ENCODE data around the gene SLC25A39. TPM values are rescaled to one million over a fixed set of nuclear protein-coding genes. Genes with fewer than 3 reads are reported as not detected.
A peak's percentile ranks its signal among the peaks of the same experiment; 100 is the strongest.

The SLC25A39 gene
- total RNA-seq, 8 experiments from 2014 or later = 28.7 to 148 (median 56.1) TPM

- no peak overlapping the region for H3K4me3 ChIP-seq
- WGBS, 10 experiments = 0 to 96% (median 78%) methylated on average over 2 to 6 of the region's 7 CpGs; no CpG with 5 or more reads in 2 of the 10 experiments
- ATAC-seq (replicated peaks in 6 of 8) = no peak
- H3K27ac ChIP-seq = no peak overlapping the region
- in situ Hi-C loops (cut with MboI; ENCODE audit: low pct_unique_long_range_greater_than_20kb in 2 of 9, low sequenced_read_pairs in 9 of 9, unreplicated experiment in 9 of 9) = loop anchor here in 1 of 9 experiments (10.0 kb wide), 1 partner anchor 89 kb away; no protein-coding TSS in a partner anchor
- peaks cover 25 to 39% of the 10 kb centered on the region in 2 donors for H3K4me1 ChIP-seq (replicated peaks in 1 of 2)
Measured at GRCh38 chr17:44314031-44314430, 10.6 kb downstream of the SLC25A39 start.

- no peak overlapping the region for H3K27ac ChIP-seq
- no peak for ATAC-seq (replicated peaks in 6 of 8)
- in situ Hi-C loops (cut with MboI; ENCODE audit: low pct_unique_long_range_greater_than_20kb in 2 of 9, low sequenced_read_pairs in 9 of 9, unreplicated experiment in 9 of 9) = loop anchor here in 1 of 9 experiments (10.0 kb wide), 1 partner anchor 88 kb away; no protein-coding TSS in a partner anchor
- peaks cover 26 to 39% of the 10 kb centered on the region in 2 donors for H3K4me1 ChIP-seq (replicated peaks in 1 of 2)
- H3K4me3 ChIP-seq = no peak overlapping the region
- WGBS, 10 experiments = 32 to 100% (median 77%) methylated on average over 1 to 6 of the region's 17 CpGs; no CpG with 5 or more reads in 4 of the 10 experiments
Measured at GRCh38 chr17:44312396-44313104, 12.1 kb downstream of the SLC25A39 start.

- Histone ChIP-seq H3K4me3 (no peak overlapping the region), H3K4me1 (replicated peaks in 1 of 2) (peaks cover 30 to 47% of the 10 kb centered on the region in 2 donors), H3K27ac (no peak overlapping the region)
- WGBS, 10 experiments = 75% methylated on average over 1 of the region's 5 CpGs; no CpG with 5 or more reads in 9 of the 10 experiments
- ATAC-seq (replicated peaks in 6 of 8) = no peak
- in situ Hi-C loops (cut with MboI; ENCODE audit: low pct_unique_long_range_greater_than_20kb in 2 of 9, low sequenced_read_pairs in 9 of 9, unreplicated experiment in 9 of 9) = loop anchor here in 1 of 9 experiments (10.0 kb wide), 1 partner anchor 87 kb away; no protein-coding TSS in a partner anchor
Measured at GRCh38 chr17:44311562-44312181, 13.0 kb downstream of the SLC25A39 start.

DNA sequence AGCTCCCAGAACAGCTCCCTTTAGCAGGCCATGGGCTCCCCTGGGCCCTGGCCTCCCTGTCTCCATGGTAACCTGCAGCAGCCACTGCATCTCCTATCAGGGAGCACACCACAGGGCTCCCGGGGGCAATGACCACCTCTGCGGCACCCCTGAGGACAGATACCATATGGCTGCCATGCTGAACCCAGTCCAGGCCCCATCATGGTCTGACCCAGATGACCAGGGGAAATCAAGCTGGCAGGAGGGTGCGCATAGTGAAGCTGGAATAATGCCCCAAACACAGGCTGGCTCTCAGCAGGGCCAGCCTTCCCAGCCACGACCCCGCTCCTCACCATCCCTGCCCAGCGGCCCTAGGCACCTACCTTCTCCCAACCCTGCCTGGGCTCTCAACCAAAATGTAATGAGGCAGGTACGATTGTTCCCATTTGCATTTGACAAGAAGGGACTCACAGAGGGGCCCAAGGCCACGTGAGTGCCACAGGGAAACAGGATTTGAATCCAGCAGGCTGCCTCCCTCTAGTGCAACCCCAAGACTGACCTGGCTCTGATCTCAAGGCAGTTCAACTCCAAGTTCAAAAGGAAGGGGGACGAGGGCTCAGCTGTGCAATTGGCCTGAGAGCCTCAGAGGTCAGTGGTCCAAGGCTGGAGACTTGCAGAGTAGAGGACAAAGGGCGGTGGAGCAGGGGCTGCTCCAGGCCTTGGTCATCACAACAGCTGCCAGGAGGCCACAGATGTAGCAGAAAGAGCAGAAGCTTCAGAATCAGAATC lies 13.8 kb downstream of the SLC25A39 start:
- H3K27ac ChIP-seq = no peak overlapping the region
- in situ Hi-C loops (cut with MboI; ENCODE audit: low pct_unique_long_range_greater_than_20kb in 2 of 9, low sequenced_read_pairs in 9 of 9, unreplicated experiment in 9 of 9) = loop anchor here in 1 of 9 experiments (10.0 kb wide), 1 partner anchor 86 kb away; no protein-coding TSS in a partner anchor
- peak in 1 of 8 experiments; percentile 5 for ATAC-seq (replicated peaks in 6 of 8)
- peaks cover 27 to 46% of the 10 kb centered on the region in 2 donors for H3K4me1 ChIP-seq (replicated peaks in 1 of 2)
- H3K4me3 ChIP-seq = peak overlapping the region in 3 of 5 donors; percentile 3 to 51 (median 10)
- WGBS, 10 experiments = 0 to 100% (median 0%) methylated on average over 1 to 3 of the region's 10 CpGs; no CpG with 5 or more reads in 3 of the 10 experiments

GRCh38 chr17:44310188-44310587 lies 14.4 kb downstream of the SLC25A39 start:
- no peak for ATAC-seq (replicated peaks in 6 of 8)
- Histone ChIP-seq H3K27ac (peak overlapping the region in 1 of 2 donors; percentile 49), H3K4me3 (peak overlapping the region in 4 of 5 donors; percentile 3 to 51 (median 12)), H3K4me1 (replicated peaks in 1 of 2) (peaks cover 23 to 40% of the 10 kb centered on the region in 2 donors)
- in situ Hi-C loops (cut with MboI; ENCODE audit: low pct_unique_long_range_greater_than_20kb in 2 of 9, low sequenced_read_pairs in 9 of 9, unreplicated experiment in 9 of 9) = loop anchor here in 1 of 9 experiments (10.0 kb wide), 1 partner anchor 85 kb away; no protein-coding TSS in a partner anchor
- 38 to 67% (median 60%) methylated on average over 1 of the region's 2 CpGs; no CpG with 5 or more reads in 7 of the 10 experiments for WGBS, 10 experiments

GRCh38 chr17:44309472-44309871 lies 15.2 kb downstream of the SLC25A39 start:
- no peak for ATAC-seq (replicated peaks in 6 of 8)
- in situ Hi-C loops (cut with MboI; ENCODE audit: low pct_unique_long_range_greater_than_20kb in 2 of 9, low sequenced_read_pairs in 9 of 9, unreplicated experiment in 9 of 9) = loop anchor here in 1 of 9 experiments (10.0 kb wide), 1 partner anchor 85 kb away; no protein-coding TSS in a partner anchor
- WGBS, 10 experiments = 14 to 20% methylated on average over 1 of the region's 5 CpGs; no CpG with 5 or more reads in 8 of the 10 experiments
- H3K27ac ChIP-seq = peak overlapping the region in 1 of 2 donors; percentile 52
- peaks cover 20 to 34% of the 10 kb centered on the region in 2 donors for H3K4me1 ChIP-seq (replicated peaks in 1 of 2)
- peak overlapping the region; percentile 40 to 60 (median 56) for H3K4me3 ChIP-seq

- H3K4me3 ChIP-seq = peak overlapping the region; percentile 40 to 60 (median 56)
- 0% methylated on average over 7 of the region's 15 CpGs; no CpG with 5 or more reads in 9 of the 10 experiments for WGBS, 10 experiments
- peak in 6 of 8 experiments; percentile 3 to 26 (median 10) for ATAC-seq (replicated peaks in 6 of 8)
- peaks cover 20 to 34% of the 10 kb centered on the region in 2 donors for H3K4me1 ChIP-seq (replicated peaks in 1 of 2)
- H3K27ac ChIP-seq = peak overlapping the region; percentile 52 to 86
- in situ Hi-C loops (cut with MboI; ENCODE audit: low pct_unique_long_range_greater_than_20kb in 2 of 9, low sequenced_read_pairs in 9 of 9, unreplicated experiment in 9 of 9) = loop anchor here in 1 of 9 experiments (10.0 kb wide), 1 partner anchor 84 kb away; no protein-coding TSS in a partner anchor
Measured at GRCh38 chr17:44308865-44309264, 15.8 kb downstream of the SLC25A39 start.

DNA sequence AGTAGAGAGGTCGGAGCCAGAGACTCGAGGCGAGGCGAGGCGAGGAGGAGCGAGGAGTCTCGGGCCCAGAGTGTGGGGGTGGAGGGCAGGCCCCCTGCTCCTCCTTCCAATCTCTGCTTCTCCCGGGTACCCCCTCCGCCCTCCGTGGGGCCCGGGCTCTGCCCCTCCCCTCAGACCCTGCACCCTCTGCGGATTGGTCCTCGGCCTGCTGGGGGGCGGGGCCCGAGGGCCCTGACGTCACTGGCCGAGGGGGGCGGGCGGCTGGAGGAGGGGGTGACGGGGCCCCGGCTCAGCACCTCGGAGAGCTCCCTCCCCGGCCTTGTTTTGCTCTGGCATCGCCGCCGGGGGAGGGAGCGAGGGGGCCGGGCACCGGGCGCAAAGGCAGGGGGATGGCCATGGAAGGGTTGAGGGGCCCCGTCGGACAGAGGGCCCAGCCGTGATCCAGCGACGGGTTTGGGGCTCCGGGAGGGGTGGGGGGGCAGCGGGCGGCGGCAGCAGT lies 16.3 kb downstream of the SLC25A39 start, which contains the start of gene RUNDC3A:
Gene RUNDC3A, plus strand, starts transcription at position 282 of the 499 bp plus-strand sequence. CDS start 232 bp downstream, outside the sequence.
- in situ Hi-C loops (cut with MboI; ENCODE audit: low pct_unique_long_range_greater_than_20kb in 2 of 9, low sequenced_read_pairs in 9 of 9, unreplicated experiment in 9 of 9) = loop anchor here in 1 of 9 experiments (10.0 kb wide), 1 partner anchor 84 kb away; no protein-coding TSS in a partner anchor
- peak; percentile 88 to 94 (median 92) for ATAC-seq (replicated peaks in 6 of 8)
- Histone ChIP-seq H3K4me1 (replicated peaks in 1 of 2) (peaks cover 20 to 34% of the 10 kb centered on the region in 2 donors), H3K4me3 (peak within 1 kb of the TSS; percentile 40 to 60 (median 56)), H3K27ac (peak within 1 kb of the TSS; percentile 71 to 86)
- no CpG with 5 or more reads among the region's 39 CpGs for WGBS, 10 experiments

- in situ Hi-C loops (cut with MboI; ENCODE audit: low pct_unique_long_range_greater_than_20kb in 2 of 9, low sequenced_read_pairs in 9 of 9, unreplicated experiment in 9 of 9) = loop anchor here in 1 of 9 experiments (10.0 kb wide), 1 partner anchor 83 kb away; no protein-coding TSS in a partner anchor
- peaks cover 20 to 34% of the 10 kb centered on the region in 2 donors for H3K4me1 ChIP-seq (replicated peaks in 1 of 2)
- 0 to 10% (median 0%) methylated on average over 1 to 5 of the region's 26 CpGs; no CpG with 5 or more reads in 4 of the 10 experiments for WGBS, 10 experiments
- ATAC-seq (replicated peaks in 6 of 8) = peak; percentile 73 to 90 (median 80)
- peak overlapping the region; percentile 40 to 60 (median 56) for H3K4me3 ChIP-seq
- H3K27ac ChIP-seq = peak overlapping the region; percentile 71 to 86
Measured at GRCh38 chr17:44307387-44308186, 17.0 kb downstream of the SLC25A39 start.

DNA sequence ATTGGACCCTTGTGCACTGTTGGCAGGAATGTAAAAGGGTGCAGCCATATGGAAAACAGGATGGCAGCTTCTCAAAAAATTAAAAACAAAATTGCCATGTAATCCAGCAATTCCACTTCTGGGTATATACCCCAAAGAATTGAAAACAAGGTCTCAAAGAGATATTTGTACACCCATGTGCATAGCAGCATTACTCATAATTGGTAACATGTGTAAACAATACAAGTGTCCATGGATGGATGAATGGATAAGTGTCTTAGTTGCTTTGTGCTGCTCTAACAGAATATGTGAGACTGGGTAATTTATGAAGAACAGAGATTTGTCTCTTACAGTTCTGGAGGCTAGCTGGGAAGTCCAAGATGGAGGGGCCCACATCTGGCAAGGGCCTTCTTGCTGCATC lies 20.0 kb downstream of the SLC25A39 start:
- in situ Hi-C loops (cut with MboI; ENCODE audit: low pct_unique_long_range_greater_than_20kb in 2 of 9, low sequenced_read_pairs in 9 of 9, unreplicated experiment in 9 of 9) = loop anchor here in 1 of 9 experiments (10.0 kb wide), 1 partner anchor 80 kb away; no protein-coding TSS in a partner anchor
- no peak overlapping the region for H3K4me3 ChIP-seq
- ATAC-seq (replicated peaks in 6 of 8) = no peak
- H3K4me1 ChIP-seq (replicated peaks in 1 of 2) = peaks cover 5 to 10% of the 10 kb centered on the region in 2 donors
- no peak overlapping the region for H3K27ac ChIP-seq

DNA sequence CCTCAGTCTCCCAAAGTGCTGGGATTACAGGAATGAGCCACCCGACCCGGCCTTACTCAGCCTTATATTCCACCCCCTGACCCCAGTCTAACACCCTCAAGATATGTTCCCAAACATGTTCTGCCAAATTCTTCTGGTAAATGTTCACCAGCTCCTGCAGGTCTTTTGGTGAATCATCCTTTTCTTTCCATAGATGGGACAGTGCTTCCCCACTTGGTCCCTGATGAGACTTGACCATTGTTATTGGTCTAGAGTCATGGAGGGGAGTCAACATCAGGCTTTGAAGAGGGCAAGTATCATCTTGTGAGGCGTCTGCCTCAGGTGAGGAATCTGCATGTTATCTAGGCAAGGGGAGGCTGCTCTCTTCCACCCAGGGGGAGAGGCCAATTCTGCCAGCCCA lies 26.6 kb downstream of the SLC25A39 start:
- 21 to 69% (median 44%) methylated on average over 1 to 2 of the region's 3 CpGs; no CpG with 5 or more reads in 5 of the 10 experiments for WGBS, 10 experiments
- H3K27ac ChIP-seq = no peak overlapping the region
- ATAC-seq (replicated peaks in 6 of 8) = no peak
- no peaks in the 10 kb centered on the region for H3K4me1 ChIP-seq (replicated peaks in 1 of 2)
- H3K4me3 ChIP-seq = no peak overlapping the region
- in situ Hi-C loops (cut with MboI; ENCODE audit: low pct_unique_long_range_greater_than_20kb in 2 of 9, low sequenced_read_pairs in 9 of 9, unreplicated experiment in 9 of 9) = no loop called here
